ENCODE measurements around the gene TRH. TPM values are rescaled to one million over a fixed set of nuclear protein-coding genes. Genes with fewer than 3 reads are reported as not detected.
"Not testable (repeated sequence)": the region's sequence is repeated elsewhere in the genome, so short reads cannot be mapped to it uniquely, and the experiment has no call there.

The TRH gene
- total and polyA plus RNA-seq, 9 of the 15 experiments (the other 6 are each of a cell fraction or from before 2014, with no cell fraction given): not detected

DNA sequence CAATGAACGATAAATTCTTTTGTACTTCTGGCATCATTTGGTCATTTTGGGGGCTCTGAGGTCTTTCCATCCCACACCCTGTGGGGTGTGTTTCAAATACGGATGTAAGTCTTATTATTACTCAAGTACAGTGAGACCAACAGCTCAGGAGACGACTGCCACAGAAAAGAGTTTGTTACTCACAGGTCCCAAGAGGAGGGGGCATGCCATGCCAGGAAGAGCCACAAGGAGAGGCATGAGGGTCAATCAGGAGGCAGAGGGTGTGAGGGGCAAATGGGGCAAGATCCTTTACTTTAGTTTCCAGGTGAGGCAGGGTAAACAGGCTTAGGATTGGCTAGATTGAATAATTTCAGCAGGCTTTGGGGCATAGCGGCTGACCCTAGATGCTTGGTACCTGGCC, 21.6 kb downstream of the TRH start (continued):
- TF ChIP-seq, protein P1, sequence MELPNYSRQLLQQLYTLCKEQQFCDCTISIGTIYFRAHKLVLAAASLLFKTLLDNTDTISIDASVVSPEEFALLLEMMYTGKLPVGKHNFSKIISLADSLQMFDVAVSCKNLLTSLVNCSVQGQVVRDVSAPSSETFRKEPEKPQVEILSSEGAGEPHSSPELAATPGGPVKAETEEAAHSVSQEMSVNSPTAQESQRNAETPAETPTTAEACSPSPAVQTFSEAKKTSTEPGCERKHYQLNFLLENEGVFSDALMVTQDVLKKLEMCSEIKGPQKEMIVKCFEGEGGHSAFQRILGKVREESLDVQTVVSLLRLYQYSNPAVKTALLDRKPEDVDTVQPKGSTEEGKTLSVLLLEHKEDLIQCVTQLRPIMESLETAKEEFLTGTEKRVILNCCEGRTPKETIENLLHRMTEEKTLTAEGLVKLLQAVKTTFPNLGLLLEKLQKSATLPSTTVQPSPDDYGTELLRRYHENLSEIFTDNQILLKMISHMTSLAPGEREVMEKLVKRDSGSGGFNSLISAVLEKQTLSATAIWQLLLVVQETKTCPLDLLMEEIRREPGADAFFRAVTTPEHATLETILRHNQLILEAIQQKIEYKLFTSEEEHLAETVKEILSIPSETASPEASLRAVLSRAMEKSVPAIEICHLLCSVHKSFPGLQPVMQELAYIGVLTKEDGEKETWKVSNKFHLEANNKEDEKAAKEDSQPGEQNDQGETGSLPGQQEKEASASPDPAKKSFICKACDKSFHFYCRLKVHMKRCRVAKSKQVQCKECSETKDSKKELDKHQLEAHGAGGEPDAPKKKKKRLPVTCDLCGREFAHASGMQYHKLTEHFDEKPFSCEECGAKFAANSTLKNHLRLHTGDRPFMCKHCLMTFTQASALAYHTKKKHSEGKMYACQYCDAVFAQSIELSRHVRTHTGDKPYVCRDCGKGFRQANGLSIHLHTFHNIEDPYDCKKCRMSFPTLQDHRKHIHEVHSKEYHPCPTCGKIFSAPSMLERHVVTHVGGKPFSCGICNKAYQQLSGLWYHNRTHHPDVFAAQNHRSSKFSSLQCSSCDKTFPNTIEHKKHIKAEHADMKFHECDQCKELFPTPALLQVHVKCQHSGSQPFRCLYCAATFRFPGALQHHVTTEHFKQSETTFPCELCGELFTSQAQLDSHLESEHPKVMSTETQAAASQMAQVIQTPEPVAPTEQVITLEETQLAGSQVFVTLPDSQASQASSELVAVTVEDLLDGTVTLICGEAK (IDR thresholded peaks at IDR 0.05): no peak
- TF ChIP-seq, protein P1 (CRISPR knock-in tag; IDR thresholded peaks at IDR 0.05): no peak
- TF ChIP-seq ZNF717 (CRISPR knock-in tag; IDR thresholded peaks at IDR 0.05): no peak
- no peak for TF ChIP-seq BHLHE40 (IDR thresholded peaks at IDR 0.05; ENCODE audit: low read length)
- no peak for TF ChIP-seq MCM7 (IDR thresholded peaks at IDR 0.05)
- TF ChIP-seq ETV1 (tag; conservative IDR thresholded peaks at IDR 0.05; ENCODE audit: low read depth): no peak
- TF ChIP-seq HMG20B (CRISPR knock-in tag; IDR thresholded peaks at IDR 0.05): no peak

DNA sequence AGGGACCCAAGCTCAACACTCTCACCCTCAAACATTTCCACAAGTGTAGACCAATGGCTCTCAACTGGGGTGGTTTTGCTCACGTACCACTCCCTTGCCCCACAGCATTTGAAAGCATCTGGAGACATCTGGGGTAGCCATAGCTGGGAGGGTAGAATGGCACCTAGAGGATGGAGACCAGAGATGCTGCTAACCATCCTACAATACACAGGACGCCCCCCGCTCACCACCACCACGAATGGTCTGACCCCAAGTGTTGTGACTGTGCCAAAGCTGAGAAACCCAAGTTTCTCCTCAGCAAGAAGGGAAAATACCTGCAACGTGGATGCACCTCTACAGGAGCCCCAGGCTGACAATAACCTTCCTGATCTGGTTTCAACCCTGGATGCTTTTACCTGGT, 24.7 kb downstream of the TRH start:
- H3K79me2 ChIP-seq (ENCODE audit: control insufficient read depth, insufficient read depth, low read length); DNase-seq (ENCODE audit: extremely low read depth in 1 of 4, low spot score in 3 of 4); in situ Hi-C loops (cut with MboI); H3K4me2 ChIP-seq (ENCODE audit: insufficient read depth, low read length); H4K20me1 ChIP-seq (replicated peaks; ENCODE audit: control insufficient read depth, insufficient read depth, low read length); H2AFZ ChIP-seq (ENCODE audit: low read depth, low read length); H3K9me1 ChIP-seq (ENCODE audit: control insufficient read depth, insufficient read depth, low read length); H3K4me1 ChIP-seq (replicated peaks in 1 of 2; ENCODE audit: control insufficient read depth in 2 of 2, insufficient read depth in 2 of 2, low read length in 2 of 2); H3K27ac ChIP-seq (ENCODE audit: extremely low read depth, low read depth, low read length); CTCF ChIA-PET (ENCODE audit: low intra/inter-chr PET ratio); H3K9ac ChIP-seq (ENCODE audit: insufficient read depth in 1 of 2, low read depth in 2 of 2, low read length in 2 of 2); H3K9me3 ChIP-seq (replicated peaks; ENCODE audit: control insufficient read depth, insufficient read depth, low read depth, low read length); BruUV-seq (replicated peaks); ATAC-seq; POLR2A ChIA-PET; FAIRE-seq; intact Hi-C loops (cut with micrococcal nuclease); H3K4me3 ChIP-seq; H3K36me3 ChIP-seq (ENCODE audit: control insufficient read depth, insufficient read depth, low read length): not testable (repeated sequence)
- H3K27me3 ChIP-seq (ENCODE audit: control insufficient read depth in 2 of 2, insufficient read depth in 2 of 2, low read length in 2 of 2): peaks cover 2 to 15% of the 10 kb centered on the region in 2 experiments; a peak in 3 of 5 replicates
- WGBS (ENCODE audit: insufficient coverage, low coverage, missing lambda C conversion rate): 0% methylated on average over 4 of the region's 5 CpGs

Measured in K562 (cell line).